ENCODE results near the gene SELENOK. TPM values are rescaled to one million over a fixed set of nuclear protein-coding genes. Genes with fewer than 3 reads are reported as not detected.

Gene SELENOK
- total and polyA plus RNA-seq, 2 donors: 54.4 to 72.4 TPM

DNA sequence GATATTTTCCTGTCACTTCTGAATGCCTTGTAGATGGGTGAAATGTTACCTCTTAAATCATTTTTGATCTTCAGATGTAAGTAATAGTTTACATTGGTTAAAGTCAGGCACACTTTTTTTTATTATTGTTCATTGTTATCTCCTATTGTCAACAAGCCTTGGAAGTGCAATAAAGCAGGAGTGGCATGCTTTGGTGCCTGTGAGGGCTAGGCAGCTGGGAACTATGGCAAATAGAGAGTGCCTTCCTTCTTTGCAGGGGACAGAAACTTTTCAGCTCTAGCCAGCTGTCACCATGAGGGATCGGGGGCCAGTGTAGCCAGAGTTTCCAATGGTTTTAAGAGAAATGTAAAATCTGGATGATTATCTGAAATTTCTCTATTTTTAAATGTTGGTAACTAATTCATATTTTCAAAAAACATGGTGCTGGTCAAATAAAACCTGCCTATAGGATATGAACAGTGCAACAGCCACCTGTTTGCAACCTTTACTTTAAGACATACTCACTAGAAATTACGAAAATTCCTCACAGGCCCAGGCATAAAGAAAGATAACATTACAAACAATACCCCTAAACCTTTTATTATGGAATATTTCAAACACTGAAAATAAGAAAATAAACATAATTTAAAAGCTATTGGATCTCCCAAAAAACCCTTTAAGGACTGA is 9.1 kb upstream of the SELENOK start:
- Histone ChIP-seq H3K4me3 (ENCODE audit: low read depth, low read length) (no peak overlapping the region), H3K36me3 (ENCODE audit: insufficient read depth) (no peaks in the 10 kb centered on the region), H3K27ac (ENCODE audit: low read depth) (no peak overlapping the region), H3K4me1 (ENCODE audit: insufficient read depth) (no peaks in the 10 kb centered on the region)
- 72% methylated on average over 2 of the region's 2 CpGs for WGBS
- DNase-seq (ENCODE audit: extremely low spot score): no peak

GRCh38 chr3:53899750-53900149 is 8.1 kb upstream of the SELENOK start:
- H3K4me1 ChIP-seq (ENCODE audit: insufficient read depth): no peaks in the 10 kb centered on the region
- no peak overlapping the region for H3K27ac ChIP-seq (ENCODE audit: low read depth)
- H3K36me3 ChIP-seq (ENCODE audit: insufficient read depth): no peaks in the 10 kb centered on the region
- no peak for DNase-seq (ENCODE audit: extremely low spot score)
- H3K4me3 ChIP-seq (ENCODE audit: low read depth, low read length): no peak overlapping the region
- 48% methylated on average over 2 of the region's 2 CpGs for WGBS

- H3K4me1 ChIP-seq (ENCODE audit: insufficient read depth): no peaks in the 10 kb centered on the region
- peak overlapping the region; percentile 82 for H3K27ac ChIP-seq (ENCODE audit: low read depth)
- H3K36me3 ChIP-seq (ENCODE audit: insufficient read depth): no peaks in the 10 kb centered on the region
- WGBS: 44% methylated on average over 4 of the region's 4 CpGs
- DNase-seq (ENCODE audit: extremely low spot score): no peak
- H3K4me3 ChIP-seq (ENCODE audit: low read depth, low read length): peak overlapping the region; percentile 30
Observed at GRCh38 chr3:53892286-53892637, 603 bp upstream of the SELENOK start.

DNA sequence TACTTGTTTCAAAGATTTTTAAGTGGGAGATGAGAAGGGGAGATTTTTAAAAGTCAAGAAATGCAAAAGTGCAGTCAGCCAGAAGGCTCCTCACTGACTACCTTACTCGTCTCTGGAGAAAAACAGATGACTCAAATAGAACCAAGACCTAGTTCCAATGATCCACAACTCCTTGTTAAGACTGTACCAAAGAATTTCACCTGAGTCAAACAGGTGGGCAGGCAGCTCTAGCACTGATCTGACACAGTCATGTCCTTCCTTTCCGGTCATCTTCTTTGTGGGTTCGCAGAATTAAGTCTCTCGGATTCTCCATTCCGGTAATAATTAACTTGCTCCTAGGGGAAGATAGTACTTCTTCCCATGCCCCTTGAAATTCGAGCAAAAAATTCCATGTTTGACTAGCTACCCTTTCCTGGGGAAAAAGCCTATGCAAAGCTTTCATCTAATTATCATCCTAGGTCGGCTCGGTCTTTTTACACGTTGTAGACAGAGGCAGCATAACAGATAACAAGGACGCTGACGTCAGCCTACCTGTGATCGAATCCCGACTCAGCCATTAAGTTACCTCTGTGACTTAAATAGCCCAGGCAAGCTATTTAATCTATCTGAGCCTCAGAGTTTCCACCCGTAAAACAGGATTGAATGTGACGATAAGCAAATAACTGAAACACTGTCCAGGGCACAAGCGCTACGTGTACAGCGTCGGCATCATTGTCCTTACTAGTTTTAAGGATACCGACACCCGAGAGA is 758 bp downstream of the SELENOK start:
- no peaks in the 10 kb centered on the region for H3K4me1 ChIP-seq (ENCODE audit: insufficient read depth)
- H3K27ac ChIP-seq (ENCODE audit: low read depth): peak overlapping the region; percentile 81
- H3K4me3 ChIP-seq (ENCODE audit: low read depth, low read length): peak overlapping the region; percentile 76
- WGBS: 4% methylated on average over 21 of the region's 21 CpGs
- no peak for DNase-seq (ENCODE audit: extremely low spot score)
- H3K36me3 ChIP-seq (ENCODE audit: insufficient read depth): peaks cover 2% of the 10 kb centered on the region

DNA sequence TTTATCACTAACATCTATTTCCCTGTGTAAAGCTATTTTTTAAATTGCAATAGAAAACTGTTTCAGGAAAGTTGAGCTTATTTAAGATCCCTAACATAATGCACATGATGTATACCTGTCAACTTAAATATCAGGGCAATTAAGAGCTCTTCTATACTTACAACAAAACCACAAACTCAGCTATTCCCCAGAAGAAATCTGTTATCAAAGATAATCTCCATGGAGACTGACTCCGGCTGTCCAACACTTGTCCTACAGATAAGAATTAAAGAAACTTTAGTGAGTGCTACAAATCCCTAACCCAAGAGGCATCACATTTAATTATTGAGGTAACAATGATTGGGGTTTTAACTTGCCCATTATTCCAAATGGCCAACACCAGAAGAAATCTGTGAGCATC is 3.4 kb downstream of the SELENOK start:
- Histone ChIP-seq H3K4me3 (ENCODE audit: low read depth, low read length) (no peak overlapping the region), H3K4me1 (ENCODE audit: insufficient read depth) (no peaks in the 10 kb centered on the region), H3K36me3 (ENCODE audit: insufficient read depth) (peaks cover 4% of the 10 kb centered on the region), H3K27ac (ENCODE audit: low read depth) (no peak overlapping the region)
- no peak for DNase-seq (ENCODE audit: extremely low spot score)
- 67% methylated on average over 1 of the region's 1 CpG for WGBS

DNA sequence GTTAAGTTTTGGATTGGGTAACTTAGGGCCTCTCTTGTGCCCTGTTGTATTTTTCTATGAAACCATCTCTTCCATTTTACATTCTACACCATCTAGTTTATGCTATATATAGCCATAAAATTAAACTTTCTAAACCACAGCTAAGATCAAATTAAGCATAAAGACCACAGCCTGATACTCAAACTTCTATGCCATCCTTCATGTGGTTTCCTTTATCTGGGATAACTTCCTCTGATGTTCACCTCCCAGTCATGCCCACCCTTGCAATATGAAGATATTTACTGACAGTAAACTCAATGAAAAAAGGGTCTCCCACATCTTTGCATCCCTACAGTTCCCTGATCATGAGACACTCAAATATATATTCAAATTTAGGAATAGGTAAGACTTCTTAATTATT is 4.2 kb downstream of the SELENOK start:
- H3K4me3 ChIP-seq (ENCODE audit: low read depth, low read length): no peak overlapping the region
- no peak for DNase-seq (ENCODE audit: extremely low spot score)
- H3K36me3 ChIP-seq (ENCODE audit: insufficient read depth): peaks cover 4% of the 10 kb centered on the region
- H3K27ac ChIP-seq (ENCODE audit: low read depth): no peak overlapping the region
- H3K4me1 ChIP-seq (ENCODE audit: insufficient read depth): no peaks in the 10 kb centered on the region

- peaks cover 6% of the 10 kb centered on the region for H3K4me1 ChIP-seq (ENCODE audit: insufficient read depth)
- DNase-seq (ENCODE audit: extremely low spot score): no peak
- 92% methylated on average over 3 of the region's 3 CpGs for WGBS
- H3K36me3 ChIP-seq (ENCODE audit: insufficient read depth): peaks cover 4% of the 10 kb centered on the region
- H3K27ac ChIP-seq (ENCODE audit: low read depth): no peak overlapping the region
- H3K4me3 ChIP-seq (ENCODE audit: low read depth, low read length): no peak overlapping the region
Observed at GRCh38 chr3:53885239-53885638, 6.4 kb downstream of the SELENOK start.

DNA sequence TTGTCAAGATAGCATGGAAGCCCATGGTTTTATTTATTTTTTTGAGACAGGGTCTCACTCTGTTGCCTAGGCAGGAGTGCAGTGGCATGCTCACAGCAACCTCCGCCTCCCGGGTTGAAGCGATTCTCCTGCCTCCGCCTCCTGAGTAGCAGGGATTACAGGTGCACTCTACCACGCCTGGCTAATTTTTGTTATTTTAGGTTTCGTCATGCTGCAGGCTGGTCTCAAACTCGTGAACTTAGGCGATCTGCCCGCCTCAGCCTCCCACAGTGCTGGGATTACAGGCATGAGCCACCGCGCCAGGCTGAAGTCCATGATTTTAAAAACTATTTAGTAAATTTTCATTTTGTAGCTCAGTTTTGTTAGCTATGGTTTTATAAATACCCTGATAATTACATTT is 7.0 kb downstream of the SELENOK start:
- DNase-seq (ENCODE audit: extremely low spot score): no peak
- Histone ChIP-seq H3K36me3 (ENCODE audit: insufficient read depth) (peaks cover 4% of the 10 kb centered on the region), H3K4me1 (ENCODE audit: insufficient read depth) (peaks cover 6% of the 10 kb centered on the region), H3K27ac (ENCODE audit: low read depth) (no peak overlapping the region), H3K4me3 (ENCODE audit: low read depth, low read length) (no peak overlapping the region)
- 96% methylated on average over 11 of the region's 11 CpGs for WGBS

DNA sequence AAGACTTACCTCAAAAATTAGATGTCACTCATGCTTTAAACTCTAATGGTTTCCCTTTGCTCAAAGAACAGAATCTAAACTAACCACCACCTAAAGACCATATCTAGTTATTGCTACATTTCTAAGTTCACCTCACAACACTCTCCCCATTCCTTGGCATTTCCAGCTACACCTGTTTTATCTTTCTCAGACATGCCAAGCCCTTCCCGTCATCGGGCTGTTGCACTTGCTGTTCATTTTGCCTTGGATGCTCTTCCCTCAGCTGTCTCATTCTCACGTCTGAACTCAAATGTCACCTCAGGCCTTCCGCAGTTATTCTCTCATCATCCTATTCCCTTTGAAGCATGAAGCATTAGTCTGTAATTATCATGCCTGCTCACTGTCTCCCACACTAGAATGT is 8.7 kb downstream of the SELENOK start:
- DNase-seq (ENCODE audit: extremely low spot score): no peak
- Histone ChIP-seq H3K4me3 (ENCODE audit: low read depth, low read length) (no peak overlapping the region), H3K4me1 (ENCODE audit: insufficient read depth) (peaks cover 6% of the 10 kb centered on the region), H3K27ac (ENCODE audit: low read depth) (no peak overlapping the region), H3K36me3 (ENCODE audit: insufficient read depth) (peaks cover 5% of the 10 kb centered on the region)
- WGBS: 92% methylated on average over 4 of the region's 4 CpGs

GRCh38 chr3:53881691-53882593 is 9.7 kb downstream of the SELENOK start, which contains the start of gene ACTR8:
Gene ACTR8 (minus strand): TSS chr3:53882152. CDS start chr3:53882101, 51 bp downstream.
- Histone ChIP-seq H3K4me3 (ENCODE audit: low read depth, low read length) (peak within 1 kb of the TSS; percentile 95), H3K36me3 (ENCODE audit: insufficient read depth) (peaks cover 13% of the 10 kb centered on the region), H3K27ac (ENCODE audit: low read depth) (peak within 1 kb of the TSS; percentile 63), H3K4me1 (ENCODE audit: insufficient read depth) (peaks cover 6% of the 10 kb centered on the region)
- under 1% methylated on average over 65 of the region's 65 CpGs for WGBS
- DNase-seq (ENCODE audit: extremely low spot score): peak; percentile 58

DNA sequence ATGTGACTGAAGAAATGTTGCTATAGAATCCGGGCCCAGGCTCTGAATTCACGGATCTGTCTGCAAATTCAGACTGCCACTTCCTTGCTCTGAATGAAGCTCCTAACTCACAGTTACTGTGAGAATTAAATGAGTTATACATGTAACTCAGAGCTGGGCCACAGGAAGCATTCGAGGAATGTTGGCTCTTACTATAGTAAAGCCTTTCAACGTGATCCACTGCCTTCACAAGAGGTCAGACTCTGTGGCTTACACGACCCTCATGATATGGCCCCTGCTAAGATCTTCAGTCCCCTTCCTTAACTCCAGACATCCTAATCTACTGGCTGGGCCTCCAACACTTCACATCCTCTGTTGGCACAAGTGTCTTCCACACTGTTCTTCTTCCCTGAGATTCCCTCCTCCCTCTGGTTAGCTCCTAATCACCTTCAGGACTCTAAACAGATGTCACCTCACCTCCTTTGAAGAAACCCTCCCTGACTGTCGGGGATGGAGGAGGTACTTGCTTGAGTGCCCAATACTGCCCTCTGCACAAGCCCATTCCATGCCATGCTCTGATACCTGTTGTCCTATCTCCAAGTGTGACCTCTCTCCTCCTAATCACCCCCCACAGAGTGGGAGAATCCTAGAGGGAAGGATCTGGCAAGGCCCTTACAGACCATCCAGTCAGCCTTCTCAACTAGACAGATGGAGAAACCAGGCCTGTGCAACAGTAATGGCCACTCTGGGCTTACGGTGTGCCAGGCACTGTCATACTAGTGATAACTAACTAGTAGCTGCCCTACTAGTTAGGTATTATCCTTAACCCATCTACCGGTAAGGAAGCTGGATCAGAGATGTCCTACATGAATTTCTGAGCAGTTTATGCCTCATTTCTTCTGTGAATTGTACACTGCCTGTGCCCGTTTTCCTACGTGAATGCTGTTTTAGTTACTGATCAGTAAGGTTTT is 11.0 kb downstream of the SELENOK start:
- DNase-seq (ENCODE audit: extremely low spot score): no peak
- Histone ChIP-seq H3K4me1 (ENCODE audit: insufficient read depth) (peaks cover 6% of the 10 kb centered on the region), H3K27ac (ENCODE audit: low read depth) (no peak overlapping the region), H3K4me3 (ENCODE audit: low read depth, low read length) (peak overlapping the region; percentile 95), H3K36me3 (ENCODE audit: insufficient read depth) (peaks cover 11% of the 10 kb centered on the region)
- WGBS: 58% methylated on average over 10 of the region's 10 CpGs

- no peak for DNase-seq (ENCODE audit: extremely low spot score)
- WGBS: 92% methylated on average over 5 of the region's 5 CpGs
- Histone ChIP-seq H3K4me1 (ENCODE audit: insufficient read depth) (no peaks in the 10 kb centered on the region), H3K27ac (ENCODE audit: low read depth) (no peak overlapping the region), H3K36me3 (ENCODE audit: insufficient read depth) (peaks cover 5% of the 10 kb centered on the region), H3K4me3 (ENCODE audit: low read depth, low read length) (no peak overlapping the region)
Observed at GRCh38 chr3:53865732-53866499, 25.7 kb downstream of the SELENOK start.

All from urinary bladder (tissue), 4 donors.